ENCODE measurements around the gene KPNA3.
"Not testable (repeated sequence)": the region's sequence is repeated elsewhere in the genome, so short reads cannot be mapped to it uniquely, and the experiment has no call there.

The KPNA3 gene, protein sequence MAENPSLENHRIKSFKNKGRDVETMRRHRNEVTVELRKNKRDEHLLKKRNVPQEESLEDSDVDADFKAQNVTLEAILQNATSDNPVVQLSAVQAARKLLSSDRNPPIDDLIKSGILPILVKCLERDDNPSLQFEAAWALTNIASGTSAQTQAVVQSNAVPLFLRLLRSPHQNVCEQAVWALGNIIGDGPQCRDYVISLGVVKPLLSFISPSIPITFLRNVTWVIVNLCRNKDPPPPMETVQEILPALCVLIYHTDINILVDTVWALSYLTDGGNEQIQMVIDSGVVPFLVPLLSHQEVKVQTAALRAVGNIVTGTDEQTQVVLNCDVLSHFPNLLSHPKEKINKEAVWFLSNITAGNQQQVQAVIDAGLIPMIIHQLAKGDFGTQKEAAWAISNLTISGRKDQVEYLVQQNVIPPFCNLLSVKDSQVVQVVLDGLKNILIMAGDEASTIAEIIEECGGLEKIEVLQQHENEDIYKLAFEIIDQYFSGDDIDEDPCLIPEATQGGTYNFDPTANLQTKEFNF

DNA sequence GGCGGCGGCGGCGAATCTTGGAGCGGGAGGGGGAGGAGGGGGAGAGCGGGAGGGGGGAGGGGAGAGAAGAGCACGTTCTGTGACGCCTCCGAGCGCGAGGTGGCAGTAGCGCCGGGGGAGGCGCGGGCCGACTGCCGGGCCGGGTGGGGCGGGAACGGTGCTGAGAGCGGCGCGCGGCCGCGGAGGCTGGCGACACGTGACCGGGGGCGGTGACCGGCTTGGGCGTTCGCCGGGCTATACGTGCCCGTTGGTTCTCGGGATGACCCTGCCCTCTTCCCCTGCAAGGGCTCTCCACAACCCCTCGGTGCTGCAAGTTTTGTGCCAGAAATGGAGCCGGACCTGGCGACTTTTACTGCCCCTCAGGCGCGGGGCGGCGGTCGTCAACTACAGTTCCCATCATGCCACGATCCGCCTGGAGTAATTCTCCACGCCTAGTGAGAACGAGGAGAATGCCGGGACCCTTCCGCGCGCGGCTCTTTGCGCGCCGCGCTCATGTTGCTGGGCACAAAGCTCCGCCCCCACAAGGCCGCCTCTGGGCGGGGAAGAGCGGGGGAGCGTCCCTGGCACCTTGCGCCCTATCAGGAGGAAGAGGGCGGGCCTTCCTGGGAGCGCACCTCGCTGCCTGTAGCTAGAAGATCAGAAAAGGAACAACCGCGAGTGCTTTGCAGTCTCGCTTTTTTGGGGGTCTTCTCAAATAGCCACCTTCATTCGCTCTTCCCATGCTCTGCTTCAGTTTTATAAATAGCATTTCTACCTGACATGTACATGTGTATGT is at the start of gene KPNA3:
Gene KPNA3 (minus strand): TSS at position 133 of the 775 bp plus-strand sequence. CDS start 176 bp downstream, outside the sequence.
- DNase-seq: peak; percentile 79

DNA sequence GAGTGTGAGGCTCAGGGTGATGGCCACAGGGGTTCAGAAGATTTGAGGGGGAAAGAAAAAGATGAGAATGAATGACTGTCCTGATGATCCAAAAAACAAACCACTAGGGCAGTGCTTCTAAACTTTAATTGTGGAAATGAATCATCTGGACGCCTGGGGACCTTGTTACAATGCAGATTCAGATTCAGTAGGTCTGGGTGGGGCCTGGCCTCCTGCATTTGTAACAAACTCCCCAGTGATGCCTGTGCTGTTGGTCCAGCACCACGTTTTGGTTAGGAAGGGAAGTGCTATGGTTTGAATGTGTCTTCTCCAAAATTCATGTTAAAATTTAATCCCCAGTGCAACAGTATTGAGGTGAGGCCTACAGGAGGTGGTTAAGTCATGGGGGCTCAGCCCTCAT is 49.5 kb upstream of the KPNA3 start:
- DNase-seq: no peak

DNA sequence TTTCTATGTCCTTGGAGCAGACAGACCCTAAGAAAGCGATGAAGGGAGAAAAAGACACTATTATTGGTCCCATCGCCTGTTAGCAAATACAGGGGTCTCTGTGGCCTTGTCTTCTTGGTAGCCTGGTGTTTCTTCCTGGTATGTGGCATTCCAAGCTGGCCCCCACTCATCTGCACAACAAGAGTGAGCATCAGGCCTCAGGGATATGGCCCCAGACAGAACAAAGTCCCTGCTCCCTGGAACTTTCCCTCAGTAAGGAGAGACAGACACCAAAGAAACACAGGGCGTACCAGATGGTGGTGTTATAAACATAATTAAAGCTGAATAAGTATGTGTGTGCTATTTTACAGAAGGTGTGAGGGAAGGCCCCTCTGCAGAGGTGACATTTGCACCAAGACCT is 48.2 kb upstream of the KPNA3 start:
- DNase-seq: no peak

DNA sequence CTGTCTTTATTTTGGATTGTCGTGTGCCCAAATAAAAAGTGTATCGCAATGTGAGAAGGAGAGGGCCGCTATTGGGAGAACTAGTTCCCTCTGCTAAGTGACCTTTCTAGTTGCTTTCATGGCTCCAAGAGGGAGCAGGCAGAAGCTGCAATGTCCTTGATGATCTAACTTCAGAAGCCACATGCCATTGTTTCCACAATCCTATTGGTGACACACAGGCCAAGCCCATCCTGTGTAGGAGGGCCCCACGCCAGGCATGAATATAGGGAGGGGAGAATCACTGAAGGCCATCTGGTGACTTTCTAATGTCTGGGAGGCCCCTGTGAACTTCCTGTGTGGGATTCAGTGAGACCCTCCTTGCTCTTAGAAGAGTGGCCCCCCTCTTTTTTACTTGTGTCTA is 47.8 kb upstream of the KPNA3 start:
- DNase-seq: no peak

DNA sequence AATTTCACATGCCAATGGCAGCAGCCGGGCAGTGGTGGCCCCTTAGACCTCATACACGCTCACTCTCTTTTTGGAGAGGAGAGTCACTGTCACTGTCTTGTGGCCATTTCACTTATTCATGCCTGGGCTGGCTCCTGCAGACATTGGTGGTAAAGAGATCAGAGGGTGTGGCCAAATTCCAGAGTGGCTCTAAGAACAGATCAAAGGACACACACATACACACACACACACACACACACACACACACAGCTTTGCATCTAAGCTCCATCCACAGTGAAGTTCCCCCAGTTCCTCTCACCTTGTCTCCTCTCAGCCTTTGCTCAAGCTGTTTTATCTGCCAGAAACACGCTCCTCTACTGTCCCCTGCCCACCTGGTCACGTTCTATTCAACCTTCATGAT is 46.5 kb upstream of the KPNA3 start:
- no peak for DNase-seq

DNA sequence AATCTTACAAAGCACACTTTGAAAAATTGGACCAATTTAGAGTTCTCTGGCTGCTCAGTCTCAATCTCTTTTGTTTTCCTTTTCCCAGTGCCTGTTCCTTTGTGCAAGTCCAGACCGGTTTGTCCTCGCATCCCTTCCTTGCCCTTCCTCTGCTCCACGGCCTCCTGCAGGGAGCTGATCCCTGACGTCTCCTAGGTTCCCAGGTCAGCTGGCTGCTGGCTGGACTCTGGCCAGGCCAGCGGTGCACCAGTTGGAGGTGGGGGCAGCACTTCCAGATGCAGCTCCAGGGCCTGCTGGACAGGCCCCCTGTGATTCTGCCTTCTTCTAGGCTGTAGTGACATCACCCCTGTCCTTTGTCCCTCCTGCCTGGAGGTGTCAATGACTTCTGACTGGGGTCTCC is 44.0 kb upstream of the KPNA3 start:
- no peak for DNase-seq

DNA sequence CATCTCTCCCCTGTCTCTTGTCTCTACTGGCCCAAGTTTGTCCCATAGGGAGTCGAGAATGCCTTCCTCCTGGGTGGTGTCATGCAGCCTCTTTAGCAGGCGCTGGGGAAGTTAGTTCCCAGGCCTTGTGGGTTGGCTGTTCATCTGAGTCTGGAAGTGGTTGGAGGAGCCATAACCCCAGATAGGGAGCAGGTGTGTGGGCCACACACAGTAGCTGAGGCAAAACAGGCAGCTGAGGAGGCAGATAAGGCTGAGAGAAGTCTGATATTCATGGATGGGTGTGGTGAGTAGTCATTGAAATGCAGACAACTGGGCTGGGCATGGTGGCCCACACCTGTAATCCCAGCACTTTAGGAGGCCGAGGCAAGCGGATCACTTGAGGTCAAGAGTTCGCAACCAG is 40.9 kb upstream of the KPNA3 start:
- DNase-seq: no peak

DNA sequence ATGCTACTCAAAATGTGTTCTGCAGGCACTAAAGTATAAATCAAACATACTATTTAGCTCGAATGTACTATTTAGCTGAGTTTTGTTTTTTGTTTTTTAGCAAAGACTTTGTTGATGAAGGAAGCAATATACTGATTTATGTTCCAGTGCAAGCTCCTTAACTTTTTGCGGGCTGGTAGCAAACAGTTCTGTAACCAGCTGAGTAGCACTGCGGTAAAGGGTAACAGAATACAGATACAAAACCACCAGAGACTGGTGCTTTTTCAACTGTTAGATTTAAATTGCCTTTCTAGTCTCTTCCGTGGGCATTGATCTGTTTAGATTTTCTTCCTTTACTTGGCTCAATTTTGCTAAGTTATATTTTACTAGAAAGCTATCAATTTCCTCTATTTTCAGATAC is 39.0 kb upstream of the KPNA3 start:
- DNase-seq: no peak

DNA sequence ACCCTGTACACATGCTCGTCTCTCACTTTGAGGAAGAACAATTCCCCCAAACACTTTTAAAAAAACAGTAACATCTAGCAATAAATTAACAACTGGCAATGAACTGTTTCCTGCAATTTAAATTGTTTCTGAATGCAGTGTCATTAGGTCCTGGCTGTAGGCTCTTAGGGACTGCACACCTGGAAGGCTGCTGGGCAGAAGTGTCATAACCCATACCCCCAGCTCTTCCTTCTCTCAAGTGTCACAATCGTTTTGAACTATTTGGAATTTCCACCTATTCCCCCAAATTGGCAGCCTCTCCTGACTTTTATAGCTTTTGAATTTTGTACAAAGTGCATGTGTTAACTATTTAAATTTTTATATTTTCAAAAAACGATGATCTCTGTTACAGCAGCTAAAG is 38.2 kb upstream of the KPNA3 start:
- no peak for DNase-seq

DNA sequence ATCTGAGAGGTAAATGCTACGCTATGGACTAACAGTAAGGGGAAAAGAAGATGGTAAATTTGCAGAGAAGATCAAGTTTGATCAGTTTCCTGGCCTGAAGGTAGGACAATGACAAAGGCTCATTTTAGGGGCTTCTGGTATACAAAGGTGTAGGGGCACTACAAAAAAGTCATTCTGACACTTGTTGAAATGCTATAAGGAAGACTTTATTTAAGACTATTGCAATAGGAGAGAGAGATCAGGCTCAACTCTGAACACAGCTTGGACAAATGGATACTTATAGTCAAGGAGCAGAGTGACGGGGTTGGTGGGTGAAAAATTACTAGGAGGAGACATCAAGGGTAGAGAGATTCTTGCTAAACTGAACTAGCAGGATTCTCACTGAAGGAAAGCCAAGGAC is 37.2 kb upstream of the KPNA3 start:
- DNase-seq: no peak

DNA sequence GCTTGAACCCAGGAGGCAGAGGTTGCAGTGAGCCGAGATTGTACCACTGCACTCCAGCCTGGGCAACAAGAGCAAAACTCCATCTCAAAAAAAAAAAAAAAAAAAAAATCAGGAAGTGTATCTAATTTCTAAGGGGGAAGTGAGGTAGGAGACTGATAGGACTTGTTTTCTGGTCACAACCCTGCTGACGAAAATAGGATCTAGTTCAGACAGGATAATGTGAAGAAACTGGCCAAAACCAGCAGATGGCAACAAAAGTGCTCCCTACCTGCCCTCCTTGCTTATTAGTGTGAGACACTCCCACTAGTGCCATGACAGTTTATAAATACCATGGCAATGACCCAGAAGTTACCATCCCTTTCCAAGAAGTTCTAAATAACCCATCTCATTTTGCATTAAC is 36.0 kb upstream of the KPNA3 start:
- no peak for DNase-seq

DNA sequence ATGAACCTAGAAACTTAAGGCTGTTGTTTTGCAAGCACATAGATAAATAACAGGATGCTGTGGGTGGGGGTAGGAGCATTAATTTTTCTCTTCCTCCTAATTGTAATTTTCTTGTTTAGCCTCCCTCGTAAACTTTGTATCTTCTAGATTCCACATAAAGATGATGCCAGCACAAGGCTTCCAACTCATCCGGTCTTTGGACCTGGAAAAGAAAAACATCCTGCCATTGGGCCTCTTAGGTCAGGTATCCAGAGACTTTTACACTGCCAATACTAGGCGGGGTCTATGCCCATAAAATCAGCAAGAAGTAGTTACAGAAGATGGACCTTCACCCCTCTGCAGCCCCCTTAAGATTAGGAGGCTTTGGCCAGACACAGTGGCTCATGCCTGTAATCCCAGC is 35.4 kb upstream of the KPNA3 start:
- DNase-seq: no peak

DNA sequence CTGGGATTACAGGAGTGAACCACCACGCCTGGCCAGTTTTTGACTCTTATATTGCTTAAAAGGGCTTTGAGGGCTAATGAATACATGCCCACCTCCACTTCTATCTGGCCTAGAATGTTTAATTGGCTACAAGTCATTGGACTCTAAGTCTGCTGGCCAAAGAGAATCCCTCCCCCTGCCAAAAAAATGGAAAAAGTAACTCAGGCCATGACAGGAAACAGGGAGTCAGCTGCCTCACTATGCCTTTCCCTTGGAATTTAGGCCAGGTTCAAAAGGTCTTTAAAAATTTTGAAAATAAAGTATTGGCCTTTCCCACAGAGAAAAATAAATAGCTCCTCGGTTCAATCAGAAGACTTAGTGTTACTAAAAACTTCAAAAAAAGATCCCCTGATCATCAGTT is 34.9 kb upstream of the KPNA3 start:
- no peak for DNase-seq

DNA sequence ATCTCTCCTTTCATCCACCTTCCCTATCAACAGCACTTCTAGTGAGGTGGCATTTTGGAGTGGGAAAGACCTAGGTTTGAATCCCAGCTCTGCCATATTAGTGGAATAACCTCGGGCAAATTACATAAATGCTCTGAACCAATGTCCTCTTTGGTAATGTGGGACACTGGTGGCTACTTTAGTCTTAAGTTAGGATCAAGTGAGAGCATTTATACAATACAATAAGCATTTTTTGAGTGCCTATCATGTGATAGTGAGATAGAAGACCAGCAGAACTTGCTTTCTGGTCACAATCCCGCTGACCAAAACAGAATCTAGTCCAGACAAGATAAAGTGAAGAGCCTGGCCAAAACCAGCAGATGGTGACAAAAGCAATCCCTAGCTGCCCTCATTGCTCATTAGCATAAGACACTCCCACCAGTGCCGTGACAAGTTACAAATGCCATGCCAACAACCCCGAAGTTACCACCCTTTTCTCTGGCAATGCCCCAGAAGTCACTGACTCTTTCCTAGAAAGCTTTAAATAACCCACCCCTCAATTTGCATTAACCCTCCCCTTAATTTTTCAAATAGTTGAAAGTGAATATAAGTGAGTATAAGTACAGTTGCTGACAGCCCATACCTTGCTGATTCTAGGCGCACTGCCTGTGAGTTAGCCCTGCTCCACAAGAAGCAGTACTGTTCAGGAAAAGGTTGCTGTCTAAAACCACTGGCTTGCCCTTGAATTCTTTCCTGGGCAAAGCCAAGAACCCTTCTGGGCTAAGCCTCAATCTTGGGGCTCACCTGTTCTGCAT is 28.9 kb upstream of the KPNA3 start:
- no peak for DNase-seq

DNA sequence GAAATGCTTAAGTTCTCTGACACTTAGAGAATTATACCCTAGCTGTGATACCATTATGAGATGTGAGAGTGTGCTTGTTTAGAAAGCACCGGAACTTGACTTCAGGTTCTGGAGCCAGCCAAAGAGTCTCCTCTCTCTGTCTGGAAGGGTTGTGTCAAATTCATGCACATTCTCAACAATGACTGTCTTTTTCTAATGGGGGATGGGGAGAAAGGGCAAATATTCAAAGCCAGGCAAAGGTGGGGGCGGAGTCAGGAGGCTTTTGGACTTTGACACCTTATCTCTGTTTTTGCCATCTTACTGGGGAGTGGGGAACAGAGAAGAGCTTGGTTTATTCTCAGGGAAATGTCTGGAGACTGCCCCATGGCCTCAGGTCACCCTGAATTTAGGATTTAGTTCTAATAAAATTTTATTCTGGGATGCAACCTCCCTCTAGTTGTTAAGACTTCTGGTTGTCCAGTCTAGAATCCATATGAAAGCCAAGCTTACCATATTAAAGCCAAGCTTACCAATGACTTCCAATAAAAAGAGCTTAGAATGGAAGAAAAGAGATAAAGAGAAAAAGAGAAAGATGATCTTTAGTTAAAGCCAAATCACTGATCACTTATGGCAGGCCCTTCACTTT is 28.2 kb upstream of the KPNA3 start:
- no peak for DNase-seq

DNA sequence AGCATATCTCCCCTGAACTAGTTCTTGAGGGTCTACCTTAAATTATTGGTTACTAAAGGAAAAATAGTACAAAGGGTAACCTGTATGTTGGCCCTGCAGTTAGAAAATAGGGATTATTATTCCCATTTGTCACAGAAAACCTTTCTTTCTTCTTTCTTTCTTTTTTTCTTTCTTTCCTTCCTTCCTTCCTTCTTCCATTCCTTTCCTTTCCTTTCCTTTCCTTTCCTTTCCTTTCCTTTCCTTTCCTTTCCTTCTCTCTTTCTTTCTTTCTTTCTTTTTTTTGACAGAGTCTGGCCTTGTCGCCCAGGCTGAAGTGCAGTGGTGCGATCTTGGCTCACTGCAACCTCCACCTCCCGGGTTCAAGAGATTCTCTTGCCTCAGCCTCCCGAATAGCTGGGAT is 23.6 kb upstream of the KPNA3 start:
- DNase-seq: not testable (repeated sequence)

DNA sequence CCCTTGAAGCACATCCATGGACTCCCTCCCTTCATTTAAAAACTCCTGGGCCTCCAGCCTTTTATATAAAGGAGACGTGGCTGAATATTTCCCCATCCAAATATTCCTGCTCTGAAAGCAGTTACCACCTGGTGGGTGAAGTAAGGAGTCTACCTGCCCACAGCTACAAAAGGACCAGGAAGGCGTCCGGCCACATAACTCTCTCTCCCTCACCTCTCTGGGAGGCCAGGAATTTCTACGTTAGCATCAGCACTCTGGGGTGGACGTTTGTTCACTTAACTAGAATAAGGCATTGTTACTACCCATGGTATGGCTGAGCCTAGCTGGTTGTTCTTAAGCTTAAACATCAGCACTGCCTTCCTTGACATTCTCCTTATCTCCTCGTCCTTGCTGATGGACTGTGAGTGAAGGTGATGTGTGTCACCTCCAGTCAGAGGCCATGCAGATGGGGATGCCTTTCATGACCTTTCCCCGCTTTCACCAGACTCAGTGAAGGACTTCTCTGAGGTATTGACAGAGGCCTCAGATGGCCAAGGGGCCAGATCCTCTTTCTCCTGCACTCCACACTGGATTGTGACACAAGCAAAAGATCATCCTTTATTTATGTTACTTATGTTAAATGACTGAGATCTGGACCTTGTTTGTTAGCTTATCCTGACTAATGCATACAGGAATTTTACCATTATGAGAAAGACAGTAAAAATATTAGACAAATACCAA is 22.2 kb upstream of the KPNA3 start:
- no peak for DNase-seq

DNA sequence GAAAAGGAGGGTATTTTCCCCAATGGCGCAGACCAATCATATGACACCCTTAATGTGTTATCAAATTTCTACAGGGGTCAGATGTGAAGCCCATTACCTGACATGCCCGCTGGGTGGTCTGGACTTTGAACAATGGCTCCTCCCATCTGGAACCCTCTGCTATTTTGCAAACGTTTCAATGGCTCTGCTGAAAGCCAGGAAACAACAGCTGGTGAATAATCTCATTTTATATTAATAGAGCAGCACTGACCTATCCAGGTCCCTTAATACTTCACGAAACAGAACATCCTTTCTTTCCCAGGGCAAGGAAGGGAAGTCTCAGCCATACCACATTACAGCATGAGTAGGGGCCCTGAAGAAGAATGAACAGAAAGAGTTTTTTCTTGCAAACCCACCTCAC is 20.3 kb upstream of the KPNA3 start:
- DNase-seq: no peak

DNA sequence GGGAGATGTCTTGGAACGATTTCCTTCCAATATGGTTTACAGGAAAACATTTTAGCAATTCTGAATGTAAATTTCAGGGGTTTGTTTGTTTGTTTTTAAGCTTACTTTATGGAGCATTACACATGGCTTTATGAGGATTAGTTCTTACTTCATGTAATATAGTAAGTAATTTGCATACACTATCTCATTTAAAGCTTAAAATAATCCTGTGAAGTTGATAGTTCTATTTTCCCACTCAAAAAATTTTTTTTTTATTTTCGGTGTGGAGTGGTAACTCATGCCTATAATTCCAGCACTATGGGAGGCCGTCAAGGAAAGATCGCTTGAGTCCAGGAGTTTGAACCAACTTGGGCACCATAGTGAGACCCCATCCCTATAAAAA is 19.0 kb upstream of the KPNA3 start:
- no peak for DNase-seq

DNA sequence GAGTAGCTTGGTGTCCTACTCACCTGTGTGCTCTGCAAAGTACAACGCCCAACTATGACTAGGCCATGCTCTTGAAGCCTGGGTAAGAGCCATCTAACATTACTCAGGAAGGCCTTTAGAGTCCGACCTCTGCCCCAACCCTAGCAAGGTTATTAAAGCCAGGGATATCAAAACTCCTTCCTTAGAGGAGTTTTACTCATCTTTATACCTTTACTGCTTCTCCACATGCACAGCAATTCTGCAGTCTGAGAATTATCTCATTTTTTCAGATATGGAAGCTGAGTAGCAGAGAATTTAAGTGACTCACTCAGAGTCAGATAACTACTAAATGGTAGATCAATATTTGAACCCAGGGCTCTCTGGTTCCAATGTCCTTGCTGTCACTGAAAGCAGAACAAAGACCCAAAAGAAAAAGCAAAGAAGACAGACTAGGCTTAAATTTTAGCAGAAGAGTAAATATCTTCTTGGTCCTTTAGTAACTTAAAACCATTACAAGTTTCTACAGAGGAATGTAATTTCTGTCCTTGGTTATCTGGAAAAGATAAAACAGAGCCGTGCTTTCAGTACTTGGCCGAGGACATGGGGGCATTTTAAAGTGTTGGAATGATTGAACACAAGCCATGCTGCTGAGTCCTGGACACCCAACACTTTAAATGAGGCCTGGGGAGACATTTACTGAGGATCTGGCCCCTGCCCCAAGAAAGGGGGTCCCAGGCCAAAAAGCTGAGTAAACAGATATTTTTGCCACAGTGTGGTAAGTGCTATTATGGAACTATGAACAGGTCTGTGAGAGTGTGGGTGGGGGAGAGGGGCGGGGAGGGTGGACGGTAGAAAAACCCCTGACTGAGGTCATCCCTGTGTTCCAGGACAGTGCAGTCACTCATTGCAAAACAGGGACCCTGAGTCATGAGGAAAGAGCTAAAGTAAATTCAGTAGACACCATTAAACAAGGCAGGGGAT is 18.4 kb upstream of the KPNA3 start:
- DNase-seq: no peak

DNA sequence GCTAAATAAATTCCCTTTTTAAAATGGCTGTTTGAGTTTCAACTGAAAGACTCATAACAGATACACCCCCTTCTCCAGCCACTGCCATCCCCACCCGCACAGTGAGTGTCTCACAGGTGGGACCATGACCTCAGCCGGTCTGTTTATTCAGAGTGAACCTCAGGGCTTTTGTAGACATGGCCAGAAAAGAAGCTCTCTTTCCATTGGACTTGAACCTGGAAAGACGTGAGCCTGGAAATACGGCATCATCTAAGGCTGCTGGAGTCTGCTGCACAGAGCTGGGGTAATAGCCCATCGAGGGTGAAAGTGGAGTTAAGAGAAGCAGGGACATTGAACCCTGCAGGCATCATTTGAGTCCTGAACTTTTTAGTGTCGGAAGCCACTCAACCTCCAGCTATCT is 15.2 kb upstream of the KPNA3 start:
- DNase-seq: no peak

Data from NCI-H510A treated with DMSO at 0.1 percent for 48 hours (cell line).